GM20431 (cell line): ENCODE measurements around the gene TMEM109.

ENCODE experiments used
- in situ Hi-C: fragments of 300-500 bp; cut with MseI, MboI; formaldehyde crosslinking; loops from one replicate; pipeline ENCODE4 v1.15.0; 2020; ENCODE audit warnings: low sequenced_read_pairs; ENCODE audit not compliant: unreplicated experiment

Gene TMEM109

GRCh38 chr11:60959431-60959830 is 45.5 kb downstream of the TMEM109 start:
- in situ Hi-C loops, result no loop called here

- in situ Hi-C loops, result no loop called here
These were observed 46.4 kb downstream of the TMEM109 start for GRCh38 chr11:60960405-60960804.

GRCh38 chr11:60964801-60965200 is 50.8 kb downstream of the TMEM109 start:
- in situ Hi-C loops, result no loop called here

- in situ Hi-C loops, result no loop called here
These were observed 52.9 kb downstream of the TMEM109 start for GRCh38 chr11:60966890-60967289.

- in situ Hi-C loops, result no loop called here
These were observed 54.3 kb downstream of the TMEM109 start for GRCh38 chr11:60968223-60968622.

DNA sequence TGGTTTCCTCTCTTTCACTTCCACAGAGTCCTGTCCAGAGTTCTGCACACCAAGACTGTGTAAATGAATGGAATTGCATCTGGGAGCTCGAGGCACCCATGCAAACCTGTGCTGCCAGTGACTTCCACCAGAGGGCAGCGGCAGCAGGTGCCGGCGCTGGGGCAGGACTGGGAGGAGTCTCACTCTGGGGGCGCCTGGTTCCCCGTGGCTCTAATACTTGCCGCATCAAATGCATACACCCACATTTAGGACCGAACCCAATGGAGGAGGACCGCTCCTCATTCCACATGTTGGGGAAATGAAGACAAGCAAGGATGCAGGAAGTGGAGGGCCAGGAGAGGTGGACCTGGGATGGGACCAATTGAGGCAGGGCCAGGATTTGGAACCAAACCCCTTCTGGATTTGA is 56.4 kb downstream of the TMEM109 start:
- in situ Hi-C loops, result no loop called here

DNA sequence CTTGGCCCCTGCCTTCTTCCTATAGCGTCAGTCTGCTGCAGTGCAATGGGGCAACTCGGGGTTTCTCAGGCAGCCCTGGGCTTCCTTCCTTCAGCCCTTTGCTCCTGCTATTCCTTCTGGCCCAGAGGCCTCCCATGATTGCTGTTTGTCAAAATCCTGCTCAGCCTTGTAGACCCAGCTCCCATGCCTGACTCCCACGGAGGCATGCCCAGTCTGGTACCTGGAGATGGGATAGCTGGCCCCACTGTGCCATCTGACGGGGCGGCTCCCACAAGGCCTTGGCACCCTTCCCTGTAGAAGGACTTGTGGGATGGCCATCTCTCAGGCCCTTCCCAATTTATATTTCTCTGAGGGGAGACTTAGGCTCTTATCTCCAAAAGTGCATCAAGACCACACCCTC is 56.9 kb downstream of the TMEM109 start:
- in situ Hi-C loops, result no loop called here

DNA sequence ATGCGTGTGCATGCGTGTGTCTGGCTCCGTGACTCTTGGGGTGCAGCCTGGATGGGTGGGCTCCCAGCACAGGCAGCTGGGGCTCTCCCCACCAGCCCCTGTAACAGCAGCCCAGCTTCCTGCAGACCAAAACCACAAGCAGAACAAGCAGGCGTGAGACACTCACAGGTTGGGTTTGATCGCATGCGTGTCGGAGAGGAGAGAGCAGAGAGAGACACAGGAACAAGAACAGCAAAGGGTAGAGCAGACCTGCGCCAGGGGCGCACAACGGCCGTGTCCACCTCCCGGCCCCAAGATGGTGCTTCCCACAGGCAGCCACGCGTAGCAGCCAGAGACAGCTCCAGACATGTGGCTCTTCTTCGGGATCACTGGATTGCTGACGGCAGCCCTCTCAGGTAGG is 57.6 kb downstream of the TMEM109 start, which contains the start of gene CD6:
CD6 (plus strand) TSS at position 161 of the 400 bp plus-strand sequence; CDS start at position 347, 186 bp downstream.
- in situ Hi-C loops, result no loop called here

GRCh38 chr11:60972182-60973030 is 58.4 kb downstream of the TMEM109 start:
- in situ Hi-C loops, result no loop called here
